ACHN (cell line): Measurements from ENCODE around the gene HYDIN.

Experiments
- DNase-seq: peaks from one replicate; pipeline ENCODE4 v3.0.0-alpha.2; 2015
- in situ Hi-C: cut with HindIII; loops from 2 replicates; pipeline ENCODE4 v1.10.0; 2017; ENCODE audit warnings: low sequenced_read_pairs, low pct_ligation_motif_present, low pct_unique_long_range_greater_than_20kb

The HYDIN gene

DNA sequence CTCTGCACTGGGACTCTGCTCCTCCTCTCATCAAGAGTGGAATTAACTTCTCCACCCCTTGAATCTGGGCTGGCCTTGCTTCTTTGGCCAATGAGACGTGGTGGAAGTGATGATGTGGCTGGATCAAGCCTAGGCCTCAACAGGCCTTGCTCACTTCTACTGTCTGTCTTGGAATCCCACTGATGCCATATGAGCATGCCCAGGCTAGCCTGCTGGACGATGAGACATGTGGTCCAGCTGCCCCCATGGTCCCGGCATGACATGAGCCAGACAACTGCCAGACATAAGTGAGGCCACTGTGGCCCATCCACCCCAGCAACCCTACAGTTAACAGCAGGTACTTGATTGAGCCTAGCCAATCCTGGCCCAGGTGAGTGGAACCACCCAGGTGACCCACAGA is 448.3 kb downstream of the HYDIN start:
- in situ Hi-C loops: no loop called here
- no peak for DNase-seq

DNA sequence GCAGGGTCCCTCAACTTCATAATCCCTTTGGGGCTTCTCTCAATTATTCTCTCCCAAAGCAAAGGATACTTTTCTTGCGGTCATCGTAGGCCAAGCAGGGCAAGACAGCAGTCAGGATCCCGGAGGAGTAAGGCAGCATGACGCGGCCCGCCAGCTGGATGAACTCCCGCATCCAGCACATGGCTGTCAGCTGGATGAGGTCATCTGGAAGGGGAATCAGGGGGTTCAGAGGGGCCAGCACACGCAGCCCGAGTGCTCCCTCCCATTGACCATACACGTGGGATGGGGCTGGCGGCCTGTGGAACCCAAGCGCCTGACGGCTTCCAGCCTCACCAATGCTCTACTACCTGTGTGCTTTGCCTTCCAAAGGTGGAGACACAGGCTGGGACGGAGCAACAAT is 448.7 kb downstream of the HYDIN start:
- no peak for DNase-seq
- in situ Hi-C loops: no loop called here

DNA sequence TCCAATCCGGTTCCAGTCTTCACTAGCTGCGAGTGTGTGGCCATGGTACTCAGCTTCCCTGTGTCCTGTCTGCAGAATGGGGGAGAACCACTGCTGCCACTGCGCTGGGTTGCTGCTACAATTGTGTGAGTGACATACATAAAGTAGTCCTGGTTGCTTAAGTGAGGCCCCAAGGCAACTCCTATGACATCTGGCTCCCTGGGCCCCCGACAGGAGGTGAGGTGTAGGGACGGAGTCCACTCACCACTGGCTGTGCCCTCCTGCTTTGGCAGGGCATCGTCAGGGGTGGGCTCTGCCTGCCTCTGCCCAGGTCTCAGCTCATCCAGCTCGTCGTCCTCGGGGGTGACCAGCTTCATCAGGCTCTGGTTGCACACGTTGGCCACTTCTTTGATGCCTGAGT is 450.0 kb downstream of the HYDIN start:
- no peak for DNase-seq
- in situ Hi-C loops: no loop called here

- in situ Hi-C loops: no loop called here
- no peak for DNase-seq
Measured at GRCh38 chr16:70779361-70779760, 451.2 kb downstream of the HYDIN start.

DNA sequence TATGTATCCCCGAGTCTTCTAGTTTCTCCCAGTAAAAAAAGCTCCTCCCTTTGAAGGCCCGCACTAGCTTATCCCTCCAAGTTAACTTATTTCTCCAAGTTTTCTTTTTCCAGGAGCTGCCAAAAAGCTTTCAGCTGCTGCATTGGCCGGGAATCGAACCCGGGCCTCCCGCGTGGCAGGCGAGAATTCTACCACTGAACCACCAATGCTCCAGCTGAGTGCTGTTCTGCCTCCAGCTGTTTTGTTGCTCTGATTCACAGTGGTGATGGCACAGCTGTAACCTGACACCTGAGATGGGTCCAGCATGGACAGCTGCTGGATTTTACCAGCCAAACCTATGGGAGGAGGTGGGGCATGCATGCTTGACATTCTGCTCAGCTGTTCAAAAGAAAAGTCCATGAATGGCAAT is 451.6 kb downstream of the HYDIN start:
- no peak for DNase-seq
- in situ Hi-C loops: no loop called here

DNA sequence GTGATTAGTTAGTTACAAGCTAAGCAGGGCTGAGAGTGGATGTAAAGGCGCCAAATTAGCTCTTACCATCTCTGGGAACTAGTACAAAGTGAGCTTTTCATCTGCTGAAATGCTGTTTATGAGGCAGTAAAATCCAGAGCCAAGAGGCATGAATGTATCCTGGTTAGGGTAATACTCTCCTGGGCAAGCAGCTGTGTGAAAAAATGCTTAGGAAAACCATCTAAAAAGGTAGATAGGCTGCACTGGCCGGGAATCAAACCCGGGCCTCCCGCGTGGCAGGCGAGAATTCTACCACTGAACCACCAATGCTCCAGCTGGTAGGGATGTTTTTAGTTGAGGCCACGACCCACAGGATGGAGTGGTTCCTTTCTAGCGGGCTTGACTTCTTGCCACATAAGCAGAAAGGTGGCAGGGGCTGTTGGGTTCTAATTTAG is 452.5 kb downstream of the HYDIN start:
- no peak for DNase-seq
- in situ Hi-C loops: no loop called here

DNA sequence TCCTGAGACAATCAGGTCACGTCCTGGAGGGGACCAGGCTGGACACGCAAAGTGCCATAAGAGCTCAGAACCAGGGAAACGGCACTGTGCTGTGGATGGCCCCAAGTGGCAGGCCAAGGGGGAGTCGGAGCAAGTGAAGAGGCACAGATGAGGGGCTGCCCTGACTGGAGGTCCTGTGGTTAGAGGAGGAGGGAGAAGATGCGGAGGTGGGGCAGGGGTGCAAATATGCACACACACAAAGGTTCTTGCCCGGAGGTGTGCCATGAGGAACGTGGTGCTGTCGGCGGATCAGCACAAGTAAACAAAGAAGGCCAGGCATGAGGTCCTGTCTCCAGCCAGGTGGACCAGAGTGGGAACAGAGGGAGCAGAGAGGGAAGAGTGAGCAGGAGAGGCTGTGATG is 453.0 kb downstream of the HYDIN start:
- in situ Hi-C loops: no loop called here
- no peak for DNase-seq

- no peak for DNase-seq
- in situ Hi-C loops: no loop called here
Measured at GRCh38 chr16:70775399-70775798, 455.1 kb downstream of the HYDIN start.

DNA sequence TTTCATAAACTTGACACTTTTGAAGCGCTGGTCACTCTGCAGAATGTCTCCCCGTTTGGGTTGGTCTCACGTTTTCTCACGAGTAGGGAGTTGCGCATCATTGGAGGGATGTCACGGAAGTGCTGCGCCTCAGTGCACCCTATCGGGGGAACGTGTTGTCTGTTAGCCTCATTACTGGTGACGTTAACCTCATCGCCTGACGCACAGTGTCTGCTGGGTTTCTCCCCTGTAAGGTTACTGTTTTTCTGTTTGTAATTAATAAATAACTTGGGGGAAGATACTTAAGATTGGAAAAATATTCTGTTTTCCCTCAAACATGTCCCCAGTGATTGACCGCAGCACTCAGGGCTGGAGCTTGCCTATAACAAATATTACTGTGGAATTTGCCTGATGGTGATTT is 456.3 kb downstream of the HYDIN start:
- DNase-seq: no peak
- in situ Hi-C loops: loop anchor here (25.0 kb wide), 1 partner anchor 212 kb away; no protein-coding TSS in a partner anchor

GRCh38 chr16:70772493-70772892 is 458.0 kb downstream of the HYDIN start:
- DNase-seq: no peak
- in situ Hi-C loops: loop anchor here (25.0 kb wide), 1 partner anchor 210 kb away; no protein-coding TSS in a partner anchor

GRCh38 chr16:70770626-70771552 is 459.6 kb downstream of the HYDIN start:
- peak; percentile 73 for DNase-seq
- in situ Hi-C loops: loop anchor here (25.0 kb wide), 1 partner anchor 209 kb away; no protein-coding TSS in a partner anchor

DNA sequence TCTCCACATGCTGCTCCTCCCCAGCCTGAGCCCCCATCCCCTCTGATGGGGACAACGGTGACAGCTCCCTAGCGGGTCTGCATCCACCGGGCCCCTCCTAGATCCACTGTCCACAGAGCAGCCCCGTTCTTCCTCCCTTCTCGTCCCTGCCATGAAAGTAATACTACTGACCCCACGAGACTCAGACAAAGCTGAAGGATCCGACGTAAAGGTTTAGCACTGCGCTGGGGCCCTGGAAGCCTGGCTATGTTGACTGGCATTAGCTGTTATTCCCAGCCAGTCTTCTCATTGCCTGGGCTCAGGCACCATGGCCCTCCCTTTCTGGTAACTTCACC is 460.3 kb downstream of the HYDIN start:
- DNase-seq: no peak
- in situ Hi-C loops: loop anchor here (25.0 kb wide), 1 partner anchor 208 kb away; no protein-coding TSS in a partner anchor

DNA sequence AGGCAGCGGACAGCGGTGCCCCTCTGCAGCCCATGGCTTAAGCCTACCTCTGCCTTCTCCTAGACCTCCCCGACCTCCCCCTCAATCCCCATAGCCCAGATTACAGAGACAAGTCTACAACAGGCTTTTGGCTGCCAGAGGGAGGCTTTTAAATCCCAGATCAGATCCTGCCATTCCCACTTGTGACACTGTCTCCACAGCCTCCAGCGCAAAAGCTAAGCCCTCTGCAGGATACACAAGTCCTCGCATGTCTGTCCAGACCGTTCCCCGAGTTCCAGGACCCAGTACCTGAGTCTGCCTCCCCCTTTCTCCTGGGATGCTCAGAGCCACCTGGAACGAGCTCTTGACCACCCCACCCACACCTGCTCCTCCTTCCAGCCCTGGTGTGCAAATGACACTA is 460.8 kb downstream of the HYDIN start:
- in situ Hi-C loops: loop anchor here (10.0 to 25.0 kb wide), 2 partner anchors 95 to 207 kb away; no protein-coding TSS in a partner anchor
- DNase-seq: no peak

DNA sequence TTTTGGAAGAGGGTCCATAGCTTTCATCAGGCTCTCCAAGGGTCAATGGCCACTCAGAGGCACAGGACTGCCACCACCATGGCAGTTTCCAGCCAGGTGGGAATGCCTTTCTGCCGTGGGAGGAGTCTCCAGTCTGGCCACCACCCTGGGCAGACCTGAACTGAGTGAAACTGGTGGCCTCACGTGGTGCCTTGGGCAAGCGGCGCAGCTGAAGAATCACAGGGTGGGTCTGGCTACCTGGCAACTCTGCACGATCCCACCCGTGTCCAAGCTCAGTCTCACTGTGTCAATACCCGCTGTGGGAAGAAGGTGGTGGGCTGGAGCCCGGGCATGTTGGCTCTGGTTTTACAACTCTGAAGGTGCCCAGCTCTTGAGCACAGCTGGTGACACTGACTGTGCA is 461.4 kb downstream of the HYDIN start:
- in situ Hi-C loops: loop anchor here (10.0 to 25.0 kb wide), 2 partner anchors 94 to 207 kb away; no protein-coding TSS in a partner anchor
- no peak for DNase-seq

DNA sequence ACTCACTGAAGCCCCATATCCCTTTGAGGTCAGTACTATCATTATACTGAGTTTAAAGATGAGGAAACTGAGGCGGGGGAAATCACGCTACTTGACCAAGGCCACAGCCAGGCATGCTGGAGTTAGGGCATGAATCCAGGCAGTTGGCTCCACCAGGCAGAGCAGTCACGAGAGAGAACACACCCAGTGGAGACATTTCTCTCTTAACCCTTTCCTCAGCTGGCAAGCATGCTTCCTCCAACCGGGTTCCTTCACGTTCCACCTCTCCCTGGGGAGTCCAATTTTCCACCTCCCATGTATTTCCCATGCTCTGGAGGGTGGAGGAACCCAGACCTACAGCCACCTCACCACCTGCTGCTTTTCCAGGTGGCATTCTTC is 462.3 kb downstream of the HYDIN start:
- no peak for DNase-seq

DNA sequence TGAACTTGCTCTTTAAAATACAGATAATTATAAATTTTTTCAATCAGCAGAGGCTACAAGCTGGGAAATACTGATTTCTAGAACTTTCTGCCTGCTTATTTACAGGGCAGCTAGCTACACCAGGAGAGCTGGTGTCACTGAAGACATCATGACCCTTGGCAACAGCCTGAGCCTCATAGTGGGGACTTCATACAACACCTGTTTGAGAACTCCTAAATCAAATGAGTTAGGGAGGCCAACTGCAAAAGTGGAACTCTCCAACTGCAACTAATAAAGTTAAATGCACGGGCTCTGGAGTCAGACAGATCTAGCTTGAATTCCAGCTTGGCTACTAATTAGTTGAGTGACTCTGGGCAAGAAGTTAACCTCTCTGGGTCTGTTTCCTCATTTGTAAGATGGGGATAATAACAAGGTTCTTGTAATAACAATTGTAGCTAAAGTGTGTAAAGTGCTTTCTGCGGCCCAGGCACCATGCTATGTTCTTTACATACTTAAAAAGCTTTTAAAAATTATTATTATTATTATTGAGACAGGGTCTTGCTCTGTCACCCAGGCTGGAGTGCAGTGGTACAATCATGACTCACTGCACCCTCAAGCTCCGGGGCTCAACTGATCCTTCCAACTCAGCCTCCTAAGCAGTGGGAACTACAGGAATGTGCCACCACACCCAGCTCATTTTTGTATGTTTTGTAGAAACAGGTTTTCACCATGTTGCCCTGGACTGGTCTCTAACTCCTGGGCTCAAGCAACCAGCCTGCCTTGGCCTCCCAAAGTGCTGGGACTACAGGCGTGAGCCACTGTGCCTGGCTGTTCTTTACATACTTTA is 462.9 kb downstream of the HYDIN start:
- DNase-seq: no peak
- in situ Hi-C loops: loop anchor here (10.0 to 25.0 kb wide), 2 partner anchors 93 to 205 kb away; no protein-coding TSS in a partner anchor

More for the DNA sequence above, 462.3 kb downstream of the HYDIN start:
- in situ Hi-C loops: loop anchor here (10.0 to 25.0 kb wide), 2 partner anchors 93 to 206 kb away; no protein-coding TSS in a partner anchor

DNA sequence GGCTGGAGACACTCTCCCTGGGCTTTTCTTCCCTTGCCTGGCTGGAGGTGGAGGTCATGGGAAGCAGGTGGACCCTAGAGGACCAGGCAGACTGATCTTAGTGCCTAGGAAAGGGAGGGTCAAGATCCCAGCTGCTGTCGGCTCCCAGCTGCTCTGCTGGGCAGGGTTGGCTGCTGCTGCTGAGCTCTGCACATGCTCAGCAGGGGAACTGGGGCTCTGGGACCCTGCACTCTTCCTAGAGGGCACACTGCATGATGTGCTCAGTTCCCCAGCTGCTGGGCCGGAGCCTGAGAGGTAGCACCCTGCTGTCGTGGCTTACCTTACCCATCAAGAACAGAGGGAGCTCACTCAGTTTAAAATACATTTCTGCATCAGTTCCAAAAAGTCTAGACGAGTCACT is 463.9 kb downstream of the HYDIN start:
- DNase-seq: no peak
- in situ Hi-C loops: loop anchor here (10.0 to 25.0 kb wide), 2 partner anchors 92 to 204 kb away; no protein-coding TSS in a partner anchor

- in situ Hi-C loops: loop anchor here (10.0 to 25.0 kb wide), 2 partner anchors 91 to 204 kb away; no protein-coding TSS in a partner anchor
- DNase-seq: no peak
Measured at GRCh38 chr16:70766176-70766575, 464.3 kb downstream of the HYDIN start.

DNA sequence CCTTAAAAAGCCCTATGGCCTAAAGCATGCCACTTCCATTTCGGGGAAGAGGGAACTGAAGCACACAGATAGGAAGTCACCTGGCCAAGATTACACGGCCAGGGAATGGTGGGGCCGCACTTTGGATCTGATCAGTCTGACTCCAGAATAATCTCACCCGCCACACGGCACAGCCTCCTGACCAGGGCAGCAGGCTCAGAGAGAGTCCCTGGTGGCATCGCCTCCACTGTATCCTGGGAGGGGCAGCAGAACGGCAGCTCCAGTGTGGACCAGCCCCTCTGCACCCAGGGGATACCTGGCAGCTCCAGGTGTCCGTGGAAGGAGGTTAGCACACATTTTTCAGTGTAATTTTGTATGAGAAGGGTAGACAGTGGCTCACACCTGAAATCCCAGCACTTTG is 465.0 kb downstream of the HYDIN start:
- DNase-seq: no peak
- in situ Hi-C loops: loop anchor here (10.0 to 25.0 kb wide), 2 partner anchors 91 to 203 kb away; no protein-coding TSS in a partner anchor
